Muscle of arm (tissue), 12 donors: ENCODE results near the gene SMCO2. TPM values are rescaled to one million over a fixed set of nuclear protein-coding genes. Genes with fewer than 3 reads are reported as not detected.
"Not testable (repeated sequence)": the region's sequence is repeated elsewhere in the genome, so short reads cannot be mapped to it uniquely, and the experiment has no call there.

Experiments used
- DNase-seq: peaks from one replicate; pipeline ENCODE4 v3.0.0-alpha.2; 2013
- polyA plus RNA-seq, 12 donors: library from polyadenylated mRNA; unstranded; fragments of 120-200 nt; gene quantifications; one replicate each; pipeline ENCODE4 v1.2.1, GENCODE V29; 2013; ENCODE audit not compliant: insufficient read length in 12 of 12

Gene SMCO2
- polyA plus RNA-seq, 12 donors = 0.84 TPM; not detected in 11

GRCh38 chr12:27524839-27525753, 78.6 kb downstream of the SMCO2 start:
- peak; percentile 62 for DNase-seq

DNA sequence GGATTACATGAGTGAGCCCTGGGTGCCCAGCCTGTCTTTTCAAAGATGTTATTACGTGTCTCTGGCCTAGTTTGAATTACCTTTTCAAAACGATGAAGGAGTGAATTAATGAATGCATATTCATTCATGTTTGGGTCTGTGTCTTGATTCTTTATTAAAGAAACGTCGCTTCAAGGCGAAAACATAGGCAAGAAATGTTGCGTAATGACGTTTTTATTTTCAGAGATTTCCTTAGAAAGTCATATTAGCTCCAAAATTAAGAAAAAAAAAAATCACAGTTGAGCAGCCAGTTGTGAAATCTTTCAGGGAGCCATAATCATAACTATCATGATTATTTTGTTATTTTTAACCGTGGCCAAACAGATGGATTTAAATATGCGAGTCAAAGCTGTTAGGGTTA, 81.0 kb downstream of the SMCO2 start:
- no peak for DNase-seq

DNA sequence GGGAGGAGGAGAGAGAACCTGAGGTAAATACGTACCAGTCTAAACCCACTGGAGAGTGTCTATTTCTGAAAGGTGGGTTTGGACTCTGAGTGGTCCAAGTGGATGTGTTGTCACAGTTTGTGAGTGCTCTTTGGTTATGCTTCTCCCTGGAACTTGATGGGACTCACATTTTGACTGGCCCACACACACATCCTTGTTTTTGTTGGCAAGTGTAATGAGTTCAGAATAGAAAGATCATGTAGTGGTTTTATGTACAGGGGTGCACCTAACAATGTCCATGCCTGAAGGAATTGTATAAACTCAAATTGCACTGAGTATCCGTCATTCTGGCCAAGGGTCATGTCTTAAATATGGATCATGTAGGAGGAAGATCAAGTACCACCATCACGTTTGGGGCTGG, 82.3 kb downstream of the SMCO2 start:
- DNase-seq = no peak

GRCh38 chr12:27530157-27530922, 83.8 kb downstream of the SMCO2 start:
- no peak for DNase-seq

GRCh38 chr12:27531896-27532295, 85.4 kb downstream of the SMCO2 start:
- DNase-seq = no peak

DNA sequence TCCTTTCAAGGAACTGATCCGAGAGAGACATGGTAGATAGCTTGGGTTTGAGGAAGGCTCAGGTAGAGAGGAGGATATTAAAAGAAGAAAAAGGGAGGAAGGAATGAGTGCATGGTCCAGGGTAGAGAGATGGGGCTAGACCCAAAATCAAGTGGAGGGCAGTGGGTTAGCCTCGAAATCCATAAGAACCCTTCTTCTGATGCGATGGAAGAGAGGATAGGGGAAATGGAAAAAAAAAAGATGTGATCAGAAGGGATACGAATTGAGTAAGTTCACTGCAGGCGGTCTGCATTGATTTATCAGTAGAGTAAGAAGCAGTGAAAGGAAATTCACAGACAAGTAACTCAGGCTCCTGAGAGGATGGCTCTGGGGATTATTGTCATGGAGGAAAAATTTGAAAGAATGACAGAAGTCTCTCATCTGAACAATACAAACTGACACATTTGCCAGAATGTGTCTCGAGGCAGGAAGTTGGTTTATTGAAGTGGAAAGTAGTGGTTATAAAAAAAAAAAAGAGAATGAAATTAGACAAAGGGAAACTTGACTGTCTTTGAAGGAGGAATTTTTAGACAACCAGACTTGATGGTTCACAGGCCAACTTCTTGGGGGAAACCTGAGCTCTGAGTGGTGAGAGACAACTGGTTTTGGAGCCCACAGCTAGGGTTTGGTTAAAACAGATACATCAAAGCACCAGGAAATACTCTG, 87.7 kb downstream of the SMCO2 start:
- DNase-seq = no peak

- DNase-seq = no peak
Measured at GRCh38 chr12:27534765-27535161, 88.2 kb downstream of the SMCO2 start.

DNA sequence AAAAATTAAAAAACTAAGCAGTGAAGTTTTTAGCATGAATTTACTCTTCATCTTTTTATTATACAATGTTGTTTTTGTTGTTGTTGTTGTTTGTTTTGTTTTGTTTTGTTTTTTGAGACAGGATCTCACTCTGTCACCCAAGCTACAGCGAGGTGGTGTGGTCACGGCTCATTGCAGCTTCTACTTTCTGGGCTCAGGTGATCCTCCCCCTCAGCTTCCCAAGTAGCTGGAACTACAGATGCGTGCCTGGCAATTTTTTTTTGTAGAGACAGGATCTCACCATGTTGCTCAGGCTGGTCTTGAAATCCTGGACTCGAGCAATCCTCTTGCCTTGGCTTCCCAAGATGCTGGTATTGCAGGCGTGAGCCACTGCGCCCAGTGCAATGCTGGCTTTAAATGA, 88.8 kb downstream of the SMCO2 start:
- DNase-seq = no peak

DNA sequence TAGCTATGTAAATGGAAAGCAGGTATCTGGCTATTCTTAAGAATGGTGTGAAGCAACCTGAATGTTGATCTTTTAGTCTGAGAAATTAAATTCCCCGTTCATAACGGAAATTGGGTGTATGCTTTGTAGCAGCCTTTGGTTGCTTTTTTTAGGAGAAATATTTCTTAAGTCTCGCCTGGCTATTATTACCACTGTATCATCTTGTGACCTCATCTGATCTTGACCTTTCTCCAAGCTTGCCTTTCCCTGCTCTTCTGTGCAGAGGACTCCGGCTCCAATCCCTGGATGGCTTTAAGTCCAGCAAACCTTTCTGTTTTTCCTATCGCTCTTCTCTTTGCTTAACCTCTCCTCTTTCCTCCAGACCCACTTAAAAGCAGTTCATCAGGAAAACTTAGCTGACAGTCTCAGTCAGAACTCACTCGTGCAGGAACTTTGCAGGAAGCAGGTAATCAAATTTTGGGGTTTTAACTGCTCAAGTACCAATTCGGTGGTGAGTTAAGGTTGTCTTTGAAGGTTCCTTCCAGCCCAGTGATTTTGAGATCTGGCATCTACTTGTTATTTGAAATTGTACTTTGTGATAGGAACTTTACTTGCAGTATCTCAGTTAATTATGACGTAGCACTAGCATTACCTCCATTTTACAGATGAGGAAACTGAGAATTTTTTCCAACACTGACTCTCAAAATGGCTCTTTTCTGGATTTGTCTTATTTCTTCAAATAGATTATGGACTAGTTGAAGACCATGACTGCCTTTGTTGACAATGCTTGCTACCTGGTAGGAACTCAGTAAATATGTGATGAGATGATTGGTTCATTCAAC, 91.5 kb downstream of the SMCO2 start:
- DNase-seq = no peak

DNA sequence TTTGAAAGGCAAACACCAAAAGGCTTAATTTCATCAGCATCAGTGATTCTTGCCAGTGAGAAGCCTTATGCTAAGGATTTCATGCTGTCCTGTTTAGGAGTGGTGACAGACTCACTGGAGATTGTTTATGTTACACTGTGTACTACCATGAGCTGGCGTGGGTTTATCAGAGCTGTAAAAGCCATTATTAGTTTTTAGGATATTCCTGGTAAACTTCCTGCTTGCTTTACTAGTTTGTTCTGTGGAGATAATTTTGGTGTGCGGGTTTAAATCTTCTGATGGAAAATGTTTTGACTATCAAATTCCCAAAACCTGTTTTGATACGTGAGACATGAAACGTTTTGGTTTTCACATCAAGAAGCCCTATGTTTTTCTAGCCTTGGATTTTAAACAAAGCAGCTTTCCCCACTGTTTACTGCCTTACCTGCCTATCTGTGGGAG, 92.7 kb downstream of the SMCO2 start:
- DNase-seq = no peak

GRCh38 chr12:27541031-27541719, 94.6 kb downstream of the SMCO2 start:
- no peak for DNase-seq

- DNase-seq = no peak
Measured at GRCh38 chr12:27542628-27543027, 96.1 kb downstream of the SMCO2 start.

- not testable (repeated sequence) for DNase-seq
Measured at GRCh38 chr12:27544858-27545257, 98.3 kb downstream of the SMCO2 start.

DNA sequence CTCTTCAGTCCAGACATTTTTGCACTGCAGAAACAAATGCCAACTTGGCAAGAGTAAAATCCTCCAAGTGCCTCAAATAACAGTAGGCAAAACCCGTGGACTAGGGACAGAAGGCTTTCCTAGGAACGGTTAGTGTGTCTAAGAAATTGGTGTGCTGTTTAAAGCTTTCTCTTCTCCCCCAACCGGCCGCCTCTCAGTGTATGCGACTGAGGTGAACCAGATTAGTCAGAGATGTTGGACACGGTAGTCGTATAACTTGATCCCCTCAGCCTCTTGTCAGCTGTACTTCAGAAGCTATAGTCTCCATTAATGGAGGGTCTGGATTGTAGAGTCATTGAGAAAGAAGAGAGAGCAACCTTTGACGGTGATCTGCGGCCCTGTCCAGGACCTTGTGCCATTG, 99.1 kb downstream of the SMCO2 start:
- DNase-seq = no peak

DNA sequence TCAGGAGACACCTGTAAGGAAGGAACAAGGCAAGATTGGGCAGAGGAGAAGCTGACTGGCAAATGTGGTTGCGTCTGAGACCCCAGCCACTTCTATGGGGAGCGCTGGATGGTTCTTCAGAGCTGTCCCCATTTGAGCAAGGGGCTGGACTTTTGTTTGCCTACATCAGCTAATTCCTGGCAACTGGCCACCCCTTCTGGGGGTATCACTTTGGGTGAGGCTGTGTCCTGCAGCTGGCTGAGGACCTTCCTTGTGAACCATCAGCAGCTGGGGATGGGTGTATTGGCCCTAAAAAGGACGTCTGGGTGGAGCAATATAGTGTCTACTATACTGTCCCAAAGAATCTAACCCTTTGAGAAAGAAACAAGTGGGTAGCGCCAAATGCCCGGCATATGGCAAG, 101.1 kb downstream of the SMCO2 start:
- DNase-seq = no peak

DNA sequence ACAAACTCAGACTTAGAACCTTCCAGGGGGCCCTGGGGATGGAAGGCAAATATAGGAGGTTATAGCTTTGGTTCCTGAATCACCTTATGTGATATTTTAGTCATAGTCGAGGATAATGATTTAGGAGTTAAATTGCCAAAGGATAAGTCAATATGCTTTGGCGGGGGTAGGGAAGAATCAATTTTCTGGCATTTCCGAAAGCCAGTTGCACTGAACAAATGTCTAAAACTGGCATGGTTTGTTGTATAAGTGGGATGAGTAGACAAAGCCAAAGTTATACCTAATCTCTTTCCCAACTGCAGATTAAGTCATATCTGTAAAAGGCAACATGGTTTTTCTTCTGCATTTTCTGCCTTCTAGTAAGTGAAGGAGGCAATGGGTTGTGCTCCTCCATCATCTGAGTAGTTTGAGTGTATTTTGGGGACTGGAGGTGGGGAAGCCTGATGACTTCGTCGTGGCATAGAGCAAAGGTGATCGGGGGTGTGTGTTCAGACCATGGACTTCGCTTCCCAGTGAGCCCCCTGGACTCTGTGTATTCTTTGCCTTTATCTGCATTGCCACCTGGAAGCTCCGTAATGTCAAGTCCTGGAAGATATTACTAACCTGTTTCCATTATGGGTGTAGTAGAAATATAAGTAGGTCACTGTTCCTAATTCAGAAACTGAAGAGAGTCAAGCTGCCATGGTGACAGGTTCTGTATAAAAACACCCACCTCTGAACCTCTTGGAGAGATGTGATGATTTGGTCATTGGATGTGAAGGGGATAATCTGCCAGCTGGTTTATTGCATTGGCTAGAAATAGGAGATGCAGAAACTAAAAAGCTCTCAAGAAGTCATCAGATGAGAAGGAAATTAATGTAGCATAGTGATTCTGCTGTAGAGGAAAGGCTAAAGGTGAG, 102.0 kb downstream of the SMCO2 start:
- DNase-seq = no peak

DNA sequence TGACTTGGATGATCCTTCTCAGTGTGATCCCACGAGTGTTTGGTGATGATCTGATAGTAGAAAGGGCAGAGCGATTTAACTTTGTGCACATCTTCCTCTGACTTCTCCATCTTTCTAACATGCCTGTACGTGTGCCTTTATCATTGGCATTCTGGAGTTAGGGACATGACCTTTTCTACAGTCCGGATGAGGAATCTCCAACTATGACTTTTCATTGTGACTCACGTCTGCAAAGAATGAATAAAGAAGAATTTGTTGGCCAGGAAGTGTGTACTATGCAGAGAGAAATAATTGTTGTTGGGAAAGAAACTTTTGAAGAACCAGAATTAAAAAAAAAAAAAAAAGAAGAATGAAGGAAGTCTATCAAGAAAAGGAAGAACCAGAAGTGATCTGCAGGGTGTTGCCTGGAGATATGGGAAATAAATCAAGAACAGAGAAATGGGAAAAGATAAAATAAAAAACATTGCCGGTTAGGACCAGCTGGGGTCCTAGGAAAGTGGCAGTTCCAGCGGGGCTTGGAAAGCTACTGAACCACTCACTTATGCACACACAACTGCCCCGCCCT, 102.8 kb downstream of the SMCO2 start:
- DNase-seq = no peak

GRCh38 chr12:27549801-27550652, 103.5 kb downstream of the SMCO2 start:
- DNase-seq = peak; percentile 72

DNA sequence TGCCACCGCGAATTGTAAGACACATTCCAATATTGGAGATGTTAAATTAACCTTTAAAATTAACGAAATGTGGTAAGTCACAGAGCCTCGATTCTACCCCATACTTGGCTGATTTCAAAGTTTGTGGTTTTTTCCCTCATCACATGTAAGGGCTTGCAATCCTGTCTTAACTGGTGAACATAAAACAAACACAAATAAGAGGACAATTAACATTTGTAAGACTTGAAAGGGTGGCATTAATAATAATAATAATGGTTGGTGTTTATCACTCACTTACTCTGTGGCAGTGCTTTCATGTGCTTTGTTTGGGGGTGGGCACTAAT, 104.1 kb downstream of the SMCO2 start:
- no peak for DNase-seq
